Measurements from ENCODE around the gene CEP55. TPM values are rescaled to one million over a fixed set of nuclear protein-coding genes. Genes with fewer than 3 reads are reported as not detected.
"Not testable (repeated sequence)": the region's sequence is repeated elsewhere in the genome, so short reads cannot be mapped to it uniquely, and the experiment has no call there.

Gene CEP55
- total RNA-seq, 1 donor from 2014 or later: 0.13 TPM

DNA sequence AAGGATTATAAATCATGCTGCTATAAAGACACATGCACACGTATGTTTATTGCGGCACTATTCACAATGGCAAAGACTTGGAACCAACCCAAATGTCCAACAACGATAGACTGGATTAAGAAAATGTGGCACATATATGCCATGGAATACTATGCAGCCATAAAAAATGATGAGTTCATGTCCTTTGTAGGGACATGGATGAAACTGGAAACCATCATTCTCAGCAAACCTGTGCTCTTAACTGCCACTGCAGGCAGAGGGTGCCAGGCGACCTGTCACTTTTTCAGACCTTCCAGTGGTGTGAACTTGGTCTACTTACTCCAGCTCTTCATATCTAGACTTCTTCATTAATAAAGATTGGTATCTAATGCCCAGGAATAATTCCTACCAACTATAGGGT, 28.8 kb upstream of the CEP55 start:
- intact Hi-C loops (cut with DNase I); DNase-seq (ENCODE audit: low spot score): not testable (repeated sequence)

DNA sequence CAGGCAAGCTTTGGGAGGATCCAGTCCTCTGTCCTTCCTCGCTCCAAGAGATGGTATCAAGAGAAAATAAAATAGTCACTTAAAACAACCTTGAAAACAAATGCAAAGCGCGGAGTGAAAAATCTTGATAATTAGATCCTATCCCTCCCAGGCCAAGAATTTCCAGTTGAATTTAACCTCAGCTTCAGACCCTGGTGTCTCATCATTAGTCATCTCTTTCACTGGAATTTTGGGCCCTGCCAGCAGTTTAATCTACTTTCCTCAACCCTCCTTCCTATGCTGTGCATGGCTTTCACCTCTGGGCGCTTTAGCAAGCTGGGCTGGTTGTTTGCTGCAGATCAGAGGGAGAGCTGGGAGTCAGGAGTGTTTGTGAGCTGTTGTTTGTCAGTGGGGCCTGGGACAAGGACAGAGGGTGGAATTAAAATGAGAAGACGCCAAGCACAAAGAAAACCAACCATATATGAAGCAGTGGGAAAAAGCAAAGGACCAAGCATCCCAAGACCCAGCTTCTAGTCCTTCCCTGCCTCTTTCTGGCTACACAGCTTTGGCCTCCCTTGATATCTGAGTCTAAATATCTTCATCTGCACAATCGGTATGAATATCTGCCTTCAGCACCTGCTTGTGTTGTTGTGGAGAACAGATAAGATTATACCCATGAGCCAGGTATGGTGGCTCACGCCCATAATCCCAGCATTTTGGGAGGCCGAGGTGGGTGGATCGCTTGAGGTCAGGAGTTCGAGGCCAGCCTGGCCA, 27.8 kb upstream of the CEP55 start:
- DNase-seq (ENCODE audit: low spot score): no peak
- intact Hi-C loops (cut with DNase I): no loop called here

DNA sequence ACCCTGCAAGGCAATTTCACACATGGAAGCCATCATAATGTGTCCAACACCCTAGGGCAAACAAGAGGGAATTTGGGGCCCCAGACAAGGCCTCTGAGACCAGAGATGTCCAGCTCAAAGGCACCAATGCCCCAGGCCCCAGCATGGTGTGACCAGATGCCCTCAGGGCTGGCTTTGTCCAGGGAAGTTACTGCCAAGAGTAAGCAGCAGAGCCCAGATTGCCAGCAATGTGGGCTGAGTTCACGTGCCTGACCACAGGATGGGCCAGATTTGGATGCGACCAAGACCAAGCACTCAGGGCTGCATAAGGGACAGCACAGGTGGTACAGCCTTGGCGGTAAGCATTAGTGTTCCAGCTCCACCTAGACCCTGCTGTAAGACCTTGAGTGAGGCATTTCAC, 27.0 kb upstream of the CEP55 start:
- DNase-seq (ENCODE audit: low spot score): peak; percentile 82
- intact Hi-C loops (cut with DNase I): no loop called here

DNA sequence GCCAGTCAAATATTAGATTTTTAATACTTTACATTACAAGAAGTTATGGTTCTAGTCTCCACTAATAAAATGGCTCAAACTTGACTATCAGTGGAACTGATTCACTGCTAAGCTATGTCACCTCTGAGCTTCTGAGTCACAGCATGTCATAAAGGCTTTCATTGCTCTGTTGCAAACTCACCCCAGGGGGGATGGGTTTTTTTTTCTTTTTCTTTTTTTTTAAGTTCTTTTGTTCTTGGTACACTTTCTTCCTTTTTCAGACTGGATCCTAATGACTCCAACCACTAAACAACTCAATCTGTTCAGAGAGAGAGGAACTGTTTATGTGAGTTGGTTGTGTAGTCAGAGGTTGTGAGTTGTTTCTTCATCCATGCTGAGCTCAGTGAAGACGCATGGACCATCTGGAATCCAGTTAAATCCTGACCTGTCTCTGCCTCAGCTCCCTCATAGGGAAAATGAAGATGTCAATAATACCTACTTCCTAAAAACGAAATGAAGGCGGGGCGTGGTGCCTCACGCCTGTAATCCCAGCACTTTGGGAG, 25.2 kb upstream of the CEP55 start:
- intact Hi-C loops (cut with DNase I): no loop called here
- DNase-seq (ENCODE audit: low spot score): no peak

DNA sequence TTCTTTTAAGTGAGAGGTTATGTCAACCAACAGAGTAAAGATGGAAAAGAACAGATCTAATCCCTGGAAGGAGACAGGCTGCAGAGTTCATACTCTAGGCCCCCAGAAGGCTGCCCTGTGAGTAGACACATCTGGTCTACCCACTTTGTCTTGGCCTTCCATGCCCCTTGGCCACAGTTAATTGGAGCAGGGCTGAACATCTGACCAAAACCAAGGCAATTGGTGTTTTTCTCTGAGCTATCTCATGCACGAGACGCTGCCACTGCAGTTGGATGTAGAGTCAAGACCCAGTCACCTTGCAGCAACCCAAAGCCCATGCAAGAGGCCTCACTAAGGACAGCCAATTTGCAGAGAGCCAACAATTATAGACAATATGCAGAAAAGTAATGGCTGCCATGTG, 23.3 kb upstream of the CEP55 start:
- no peak for DNase-seq (ENCODE audit: low spot score)
- intact Hi-C loops (cut with DNase I): no loop called here

DNA sequence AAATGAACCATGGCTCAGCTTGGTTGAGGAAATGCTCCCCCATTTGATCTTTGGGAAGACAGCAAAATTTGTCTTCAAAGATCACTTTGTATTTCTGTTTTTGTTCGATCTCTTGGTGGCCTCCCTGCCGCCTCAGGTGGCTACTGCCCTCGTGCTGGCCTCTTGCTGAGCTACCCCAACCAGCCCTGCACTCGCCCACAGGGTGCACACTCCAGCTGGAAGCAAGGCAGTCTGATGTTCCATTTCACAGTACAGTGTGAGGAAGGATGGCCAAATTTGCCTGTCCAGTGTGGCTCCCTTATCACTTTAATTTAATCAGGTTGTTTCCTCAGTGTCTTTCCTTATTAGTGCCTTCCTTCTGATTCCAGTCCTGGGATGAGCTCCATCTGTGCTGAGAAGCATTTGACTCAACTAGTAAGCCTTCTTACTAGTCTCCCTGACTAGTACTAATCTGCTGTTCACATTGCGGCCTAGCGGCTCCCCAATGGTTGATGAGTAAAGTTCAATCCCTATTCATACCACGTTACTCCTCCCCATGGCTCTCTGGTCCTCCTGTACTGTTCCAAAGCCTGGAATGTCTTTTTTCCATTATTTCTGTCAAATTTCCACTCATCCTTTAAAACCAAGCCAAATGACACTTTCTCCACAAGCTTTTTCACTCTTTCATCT, 22.5 kb upstream of the CEP55 start:
- intact Hi-C loops (cut with DNase I): no loop called here
- DNase-seq (ENCODE audit: low spot score): no peak

DNA sequence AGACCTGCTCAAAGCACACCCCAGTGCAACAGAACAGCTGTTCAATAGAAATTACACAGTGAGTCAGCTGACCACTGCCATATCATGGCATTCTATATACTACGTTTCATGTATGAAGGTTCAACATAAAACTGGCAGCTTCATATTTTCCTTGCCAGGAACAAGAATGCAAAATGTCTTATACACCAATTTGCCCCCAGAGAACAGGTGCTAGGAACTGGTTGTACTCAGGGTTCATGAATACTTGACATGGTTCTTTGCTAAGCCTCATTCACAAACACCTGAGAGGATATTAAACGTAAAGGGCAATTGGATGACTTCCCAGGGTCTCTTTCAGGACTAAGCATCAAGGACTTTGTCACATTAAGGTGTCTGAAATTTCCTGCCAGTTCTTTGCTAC, 21.2 kb upstream of the CEP55 start:
- intact Hi-C loops (cut with DNase I): no loop called here
- DNase-seq (ENCODE audit: low spot score): no peak

DNA sequence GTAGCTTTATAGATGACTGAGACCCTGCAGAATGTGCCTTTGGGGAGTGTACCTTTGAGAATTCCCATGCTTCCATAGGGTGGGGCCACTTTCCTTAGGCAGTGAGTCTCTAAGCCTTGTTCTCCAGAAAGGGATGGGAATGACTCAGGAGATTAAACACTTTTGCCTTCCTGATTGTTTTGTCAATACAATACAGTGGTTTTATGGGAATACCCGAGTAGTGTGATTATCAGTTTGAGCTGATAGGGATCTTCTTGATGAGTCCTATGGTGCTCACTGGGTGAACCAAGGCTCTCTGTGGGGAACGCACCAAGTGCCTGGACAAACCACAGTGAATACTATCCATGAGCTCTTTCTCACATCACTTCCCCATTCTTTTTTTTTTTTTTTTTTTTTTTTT, 20.5 kb upstream of the CEP55 start:
- intact Hi-C loops (cut with DNase I): no loop called here
- no peak for DNase-seq (ENCODE audit: low spot score)

DNA sequence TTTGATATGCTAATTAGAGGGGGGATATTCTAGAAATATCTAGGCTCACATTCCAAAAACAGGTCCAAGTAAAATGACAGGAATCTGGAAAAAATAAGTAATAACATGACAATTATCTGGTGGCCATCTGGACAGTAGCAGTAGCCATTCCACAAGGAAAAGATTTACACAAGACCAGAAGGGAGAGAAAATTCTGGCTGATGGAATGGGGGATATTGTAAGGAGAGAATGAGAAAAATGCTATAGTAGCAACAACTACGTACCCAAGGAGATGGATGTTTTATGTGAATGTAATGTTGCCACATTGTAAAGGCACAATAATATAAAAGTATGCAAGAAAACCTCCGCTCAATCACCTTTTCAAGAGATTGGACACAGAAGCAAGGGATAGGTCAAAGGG, 19.7 kb upstream of the CEP55 start:
- DNase-seq (ENCODE audit: low spot score): no peak

DNA sequence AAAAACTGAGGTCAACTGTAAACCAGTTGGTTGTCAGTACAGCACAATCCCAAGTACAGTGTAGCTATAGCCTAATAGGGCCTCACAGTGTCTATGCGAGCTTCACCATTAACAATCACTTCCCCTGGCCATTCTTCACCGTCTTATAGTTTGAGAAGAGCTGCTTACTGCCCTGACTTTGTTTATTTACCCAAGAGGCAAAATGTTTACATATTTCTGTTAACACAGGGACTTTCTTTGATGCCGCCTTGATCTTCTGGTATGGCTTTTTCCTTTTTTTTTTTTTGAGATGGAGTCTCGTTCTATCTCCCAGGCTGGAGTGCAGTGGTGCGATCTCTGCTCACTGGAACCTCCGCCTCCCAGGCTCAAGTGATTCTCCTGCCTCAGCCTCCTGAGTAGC, 17.5 kb upstream of the CEP55 start:
- intact Hi-C loops (cut with DNase I): no loop called here

More for the DNA sequence above, 19.7 kb upstream of the CEP55 start:
- intact Hi-C loops (cut with DNase I): no loop called here

DNA sequence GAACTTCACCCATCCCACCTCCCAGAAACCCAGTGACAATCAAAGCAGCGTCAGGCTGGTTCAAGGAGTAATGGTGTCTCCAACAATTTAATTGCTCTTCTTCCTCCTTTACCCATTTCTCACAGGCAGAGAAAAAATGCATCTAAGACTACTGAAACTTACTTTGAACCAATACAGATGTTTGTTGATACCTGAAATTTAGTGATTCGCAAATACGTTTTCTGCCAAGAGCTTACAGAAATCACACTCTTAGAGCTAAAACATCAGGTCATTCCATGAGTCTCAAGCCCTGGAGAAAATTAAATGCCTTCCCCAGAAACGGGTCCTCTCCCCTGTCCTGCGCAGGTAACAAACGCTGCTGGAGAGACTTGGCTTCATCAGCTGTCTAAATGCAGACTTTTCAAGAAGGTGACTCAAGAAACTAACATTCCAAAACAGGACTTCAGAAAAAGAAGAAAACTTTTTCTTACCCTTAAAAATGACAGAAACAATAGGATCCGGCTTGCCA, 14.7 kb upstream of the CEP55 start:
- no peak for DNase-seq (ENCODE audit: low spot score)
- intact Hi-C loops (cut with DNase I): loop anchor here (1.0 kb wide), 2 partner anchors 44 to 105 kb away; no protein-coding TSS in a partner anchor

More for the DNA sequence above, 17.5 kb upstream of the CEP55 start:
- no peak for DNase-seq (ENCODE audit: low spot score)

DNA sequence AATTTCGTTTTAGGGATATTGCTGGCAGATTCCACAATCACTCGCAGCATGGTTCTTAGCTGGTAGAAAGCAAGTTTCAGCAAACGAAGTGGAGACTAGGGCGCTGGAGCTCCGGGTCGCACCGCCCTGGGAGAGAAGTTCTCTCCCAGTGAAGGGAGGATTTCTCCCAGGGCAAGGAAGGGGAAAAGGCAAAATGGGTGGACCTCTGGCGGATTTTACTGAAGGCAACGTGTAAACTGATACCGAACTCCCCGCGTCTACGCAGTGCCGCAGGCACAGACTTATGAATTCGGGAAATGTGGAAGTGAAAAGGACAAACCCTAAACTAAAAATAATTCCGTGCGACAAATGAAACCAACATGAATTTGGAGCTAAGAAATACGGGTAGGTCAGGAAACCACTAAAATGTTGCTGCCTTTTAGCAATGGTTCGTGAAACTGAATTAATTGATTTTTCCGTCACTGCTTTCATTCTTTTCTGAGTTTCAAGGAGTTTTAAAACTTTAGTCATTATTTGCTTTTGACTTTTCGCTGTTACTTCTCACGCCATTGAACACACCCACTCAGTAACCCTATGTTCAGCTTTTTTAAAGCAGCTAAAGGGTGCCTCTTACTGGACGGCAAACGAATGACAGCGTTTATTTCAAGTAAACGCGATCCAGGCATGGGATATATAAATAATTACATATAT, 14.1 kb upstream of the CEP55 start, which contains the start of gene MYOF:
Gene MYOF (minus strand): TSS at position 190 of the 690 bp plus-strand sequence. CDS start 140 bp downstream, at position 50.
- no peak for DNase-seq (ENCODE audit: low spot score)
- intact Hi-C loops (cut with DNase I): loop anchor here (1.0 kb wide), 2 partner anchors 45 to 106 kb away; no protein-coding TSS in a partner anchor

DNA sequence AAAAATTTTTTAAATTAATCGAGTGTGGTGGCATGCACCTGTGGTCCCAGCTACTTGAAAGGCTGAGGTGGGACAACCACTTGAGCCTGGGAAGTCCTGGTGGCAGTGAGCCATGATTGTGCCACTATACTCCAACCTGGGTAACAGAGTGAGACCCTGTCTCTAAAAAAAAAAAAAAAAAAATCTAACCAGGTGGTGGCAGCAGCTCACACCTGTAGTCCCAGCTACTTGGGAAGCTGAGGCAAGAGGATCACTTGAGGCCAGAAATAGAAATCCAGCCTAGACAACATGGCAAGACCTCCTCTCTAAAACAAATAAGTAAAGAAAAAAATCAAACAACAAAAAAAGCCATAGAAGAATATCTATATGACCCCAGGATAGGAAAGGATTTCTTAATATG, 10.7 kb upstream of the CEP55 start:
- DNase-seq (ENCODE audit: low spot score): no peak
- intact Hi-C loops (cut with DNase I): no loop called here

DNA sequence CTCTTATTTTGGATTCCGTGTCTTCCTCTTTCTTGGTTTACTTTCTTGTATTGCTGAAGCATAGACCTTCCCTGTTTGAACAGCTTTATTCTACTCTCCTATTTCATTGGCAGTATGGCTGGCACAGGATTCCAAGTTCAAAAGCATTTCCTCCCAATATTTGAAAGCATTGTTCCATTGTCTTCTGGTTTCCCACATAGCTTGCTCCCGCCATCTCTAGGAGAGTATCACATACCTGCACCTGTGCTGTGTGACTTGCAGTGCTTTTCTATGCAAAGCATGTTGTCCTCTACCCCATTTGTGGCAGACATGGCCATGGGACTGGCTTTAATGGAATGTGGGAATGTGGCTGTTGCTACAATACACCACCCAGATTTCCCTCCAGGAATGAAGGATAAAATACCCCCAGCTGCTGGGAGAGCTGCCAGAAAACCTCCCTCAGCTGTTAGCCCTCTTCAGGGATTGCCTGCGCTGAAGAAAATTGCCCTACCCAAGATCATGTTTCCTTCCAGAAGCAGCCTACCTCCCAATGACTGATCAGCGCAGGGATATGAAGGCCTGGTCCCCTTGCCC, 7.4 kb upstream of the CEP55 start:
- DNase-seq (ENCODE audit: low spot score): no peak
- intact Hi-C loops (cut with DNase I): no loop called here

DNA sequence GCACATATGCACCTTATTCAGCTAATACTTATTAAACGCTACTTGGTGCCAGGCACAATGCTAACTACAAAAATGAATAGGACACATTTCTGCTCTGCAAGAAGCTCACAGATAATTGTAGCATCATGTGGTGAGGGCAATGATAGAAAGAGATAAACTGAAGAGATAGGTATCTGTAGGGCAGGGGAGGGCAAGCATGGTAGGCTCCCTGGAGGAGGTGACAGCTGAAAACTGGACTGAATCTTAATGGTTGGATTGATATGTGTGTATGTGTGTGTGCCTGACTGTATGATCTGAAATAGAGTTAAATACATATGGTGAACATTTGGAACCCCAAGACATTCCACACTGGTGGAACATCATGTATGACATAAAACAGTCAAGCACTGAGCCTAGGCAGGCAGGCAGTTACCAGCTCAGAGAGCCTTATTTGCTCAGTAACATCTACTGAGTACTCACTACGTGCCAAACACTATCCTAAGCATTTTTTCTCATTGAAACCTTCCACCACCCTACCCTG, 4.8 kb upstream of the CEP55 start:
- no peak for DNase-seq (ENCODE audit: low spot score)
- intact Hi-C loops (cut with DNase I): no loop called here

DNA sequence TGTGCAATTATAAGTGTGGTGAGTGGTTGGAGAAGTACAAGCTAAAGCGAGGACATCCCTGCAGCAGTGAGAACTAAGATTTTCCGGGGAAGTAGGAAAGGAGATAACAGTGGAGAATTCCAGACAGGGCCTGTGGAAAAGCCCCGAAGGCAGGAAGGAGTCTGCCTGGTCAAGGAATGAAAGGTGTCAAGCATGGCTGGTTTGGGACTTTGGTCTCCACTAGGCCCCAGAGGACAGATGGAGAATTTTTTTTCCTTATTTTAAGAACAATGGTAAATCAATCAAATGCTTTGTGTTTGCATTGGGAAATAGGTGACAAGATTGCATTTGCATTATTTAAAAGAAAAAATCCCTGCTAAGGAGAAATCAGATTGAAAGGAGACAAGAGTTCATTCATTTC, 3.2 kb upstream of the CEP55 start:
- no peak for DNase-seq (ENCODE audit: low spot score)
- intact Hi-C loops (cut with DNase I): no loop called here

DNA sequence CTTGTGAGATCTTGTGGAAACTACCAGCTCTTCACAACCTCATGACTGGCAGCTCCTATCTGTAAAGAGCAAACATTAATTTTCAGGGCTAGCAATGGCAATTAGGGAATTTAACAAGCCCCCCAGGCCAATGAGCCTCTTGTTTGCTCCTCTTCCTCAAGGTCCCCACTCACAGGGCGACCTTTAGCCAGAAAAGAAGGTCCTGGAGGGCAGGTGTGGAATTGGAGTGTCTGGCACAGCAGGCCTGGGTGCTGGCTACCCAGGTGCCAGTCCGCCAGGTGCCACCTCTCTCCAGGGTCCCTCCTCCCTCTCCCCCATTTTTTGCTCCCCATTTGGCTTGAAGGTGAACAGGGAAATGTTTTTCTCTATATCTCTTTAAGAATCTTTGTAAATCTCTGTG, 1.9 kb upstream of the CEP55 start:
- no peak for DNase-seq (ENCODE audit: low spot score)

DNA sequence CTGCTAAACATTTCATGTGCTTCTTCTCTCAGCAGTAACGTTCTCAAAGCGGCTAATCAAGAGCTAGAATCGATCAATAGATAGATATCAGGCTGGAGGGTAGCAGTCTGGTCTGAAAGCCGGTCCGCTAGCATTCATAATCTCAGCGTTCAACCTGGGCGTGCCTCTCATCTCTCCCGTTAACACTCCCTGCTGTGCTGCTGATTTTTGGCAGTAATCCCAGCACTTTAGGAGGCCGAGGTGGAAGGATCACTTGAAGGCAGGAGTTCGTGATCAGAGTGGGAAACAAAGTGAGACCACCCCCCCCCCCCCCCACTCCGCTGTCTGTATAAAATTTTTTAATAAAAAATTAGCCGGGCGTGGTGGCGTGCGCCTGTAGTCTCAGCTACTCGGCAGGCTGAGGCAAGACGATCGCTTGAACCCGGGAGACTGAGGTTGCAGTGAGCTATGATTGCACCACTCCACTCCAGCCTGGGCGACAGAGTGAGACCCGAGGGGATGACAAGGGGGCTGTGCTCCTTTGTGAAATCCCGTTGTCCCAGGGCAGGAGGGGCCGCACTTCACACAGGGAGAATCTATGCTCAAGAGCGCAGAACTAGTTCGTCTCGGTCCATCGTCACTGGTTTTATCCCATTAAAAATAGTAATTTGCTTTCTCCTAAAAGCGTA, 624 bp upstream of the CEP55 start:
- intact Hi-C loops (cut with DNase I): no loop called here
- no peak for DNase-seq (ENCODE audit: low spot score)

More for the DNA sequence above, 1.9 kb upstream of the CEP55 start:
- intact Hi-C loops (cut with DNase I): no loop called here

DNA sequence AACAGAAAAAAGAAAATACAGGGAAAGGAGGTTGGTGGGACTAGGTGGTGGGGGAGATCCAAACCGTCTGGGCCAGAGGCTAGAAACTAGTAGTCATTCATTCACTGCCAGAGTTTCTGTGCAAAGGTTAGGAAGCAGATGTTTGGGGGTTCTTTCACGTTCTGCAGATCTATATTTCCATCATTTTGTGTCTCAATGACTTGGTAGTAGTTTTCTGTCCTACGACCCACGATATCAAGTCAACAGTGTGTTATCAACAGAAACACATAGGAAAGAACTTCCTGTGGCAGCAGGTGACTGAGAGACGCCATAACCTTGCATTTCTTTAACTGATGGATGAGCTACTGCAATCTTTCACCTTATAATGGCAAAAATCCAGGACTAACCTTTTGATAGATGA, 1.8 kb downstream of the CEP55 start:
- no peak for DNase-seq (ENCODE audit: low spot score)
- intact Hi-C loops (cut with DNase I): no loop called here

Measured in cardiac septum (tissue), 1 donor.